ENCODE measurements around the gene MEIS2.

MEIS2 gene

DNA sequence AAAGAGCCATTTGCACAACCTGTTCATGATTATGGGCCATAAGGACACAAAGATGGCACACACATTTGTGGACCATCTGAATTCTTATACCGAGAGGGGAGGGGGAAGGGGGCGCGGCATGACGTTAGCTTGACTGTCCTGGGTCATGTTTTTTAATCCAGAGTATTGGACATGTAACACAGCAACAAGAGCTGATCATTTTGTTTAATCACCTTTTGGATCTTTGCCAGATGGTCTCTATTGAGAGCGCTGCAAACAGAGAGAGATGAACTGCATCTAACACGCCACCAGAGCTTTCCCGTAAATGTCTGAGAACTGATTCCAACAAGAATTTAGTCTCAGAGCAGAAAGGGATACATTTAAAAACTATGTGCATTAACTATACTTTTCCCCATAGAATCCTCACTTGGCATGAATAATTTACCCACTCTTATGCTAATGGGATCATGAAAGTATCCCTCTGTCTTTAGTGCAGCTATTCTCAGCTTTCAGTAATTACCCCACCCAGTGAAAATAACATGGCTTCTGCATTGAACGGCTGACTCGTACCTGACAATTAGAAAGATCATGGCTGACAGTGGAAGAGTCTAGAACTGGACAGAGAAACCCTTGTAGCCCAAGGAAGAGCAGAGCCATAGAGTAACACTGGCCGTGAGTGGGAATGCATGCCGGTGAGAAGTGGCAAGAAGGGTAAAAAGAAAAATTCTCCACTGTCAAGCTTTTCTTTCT lies 22.6 kb downstream of the MEIS2 start:
- DNase-seq (ENCODE audit: low read depth), result no peak

DNA sequence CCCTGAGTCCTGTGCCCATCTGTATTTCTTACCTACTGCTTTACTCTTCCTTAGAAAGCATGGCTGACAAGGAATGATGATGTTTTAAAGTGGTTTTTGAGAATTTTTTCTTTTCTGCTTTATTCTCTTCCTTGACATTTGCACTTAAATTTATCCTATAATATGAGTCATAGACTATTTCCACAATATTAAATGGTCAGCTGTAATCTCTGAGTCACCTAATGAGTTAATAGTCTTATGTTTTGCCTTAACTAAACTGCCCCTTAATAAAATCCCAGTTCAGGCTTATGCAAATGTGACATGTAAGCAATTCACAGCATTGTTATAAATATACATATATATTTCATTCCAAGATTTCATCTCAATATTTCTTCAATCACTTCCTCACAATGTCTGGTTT lies 23.8 kb downstream of the MEIS2 start:
- DNase-seq (ENCODE audit: low read depth), result no peak

DNA sequence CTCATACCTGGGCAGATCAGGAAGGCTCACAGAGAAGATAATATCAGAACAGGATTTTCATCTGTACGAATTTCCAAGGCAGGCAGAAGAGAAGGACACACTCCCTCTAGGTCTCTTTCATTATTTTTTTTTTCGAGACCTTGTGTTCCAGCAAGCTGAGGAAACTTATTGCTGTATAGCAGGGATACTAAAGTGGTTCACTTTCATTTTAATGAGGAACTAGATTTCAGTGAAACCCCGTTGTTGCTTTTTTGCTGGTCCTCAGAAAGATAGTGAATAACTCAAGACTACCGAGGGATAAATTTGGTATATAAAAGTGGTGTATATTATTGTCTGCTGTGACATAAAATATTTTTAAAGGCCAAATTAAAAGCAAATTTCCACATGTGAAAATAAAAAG lies 24.6 kb downstream of the MEIS2 start:
- no peak for DNase-seq (ENCODE audit: low read depth)

DNA sequence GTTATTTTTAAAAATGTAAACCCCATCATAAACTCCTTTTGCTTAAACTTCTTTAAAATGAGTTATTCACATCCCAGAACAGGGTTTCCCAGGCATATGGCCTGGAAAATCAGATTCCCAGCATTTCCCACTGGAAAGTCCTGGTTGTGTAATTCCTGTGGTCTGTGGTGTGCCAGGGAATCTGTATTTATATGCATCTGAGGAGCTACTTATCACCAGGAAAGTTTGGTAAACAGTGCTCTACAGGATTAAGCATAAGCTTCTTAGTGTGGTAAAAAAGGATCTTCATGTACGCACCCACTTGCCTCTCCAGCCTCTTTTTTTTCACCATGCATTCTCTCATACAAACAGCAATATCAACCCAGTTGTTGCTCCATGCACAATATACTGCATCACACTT lies 28.2 kb downstream of the MEIS2 start:
- DNase-seq (ENCODE audit: low read depth), result no peak

DNA sequence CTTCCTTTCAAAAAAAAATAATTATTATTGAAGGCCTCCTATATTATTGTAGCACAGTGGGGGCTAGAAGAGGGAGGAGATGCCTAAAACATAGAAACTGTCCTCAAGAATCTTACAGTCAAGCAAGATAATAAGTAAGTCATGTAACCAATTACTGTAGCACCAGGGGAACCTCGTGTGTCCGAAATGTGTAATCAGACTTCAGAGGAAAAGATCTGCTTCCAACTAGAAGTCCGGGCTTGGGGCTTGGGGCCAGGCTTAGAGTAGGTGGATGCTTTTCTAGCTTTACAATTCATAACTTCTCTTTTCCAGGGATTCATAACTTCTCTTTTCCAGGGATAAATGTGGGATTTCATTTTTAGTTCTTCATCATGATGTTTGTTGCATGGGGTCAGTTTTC lies 29.2 kb downstream of the MEIS2 start:
- DNase-seq (ENCODE audit: low read depth), result no peak

- no peak for DNase-seq (ENCODE audit: low read depth)
Observed at GRCh38 chr15:37070686-37071085, 29.7 kb downstream of the MEIS2 start.

- DNase-seq (ENCODE audit: low read depth), result no peak
Observed at GRCh38 chr15:37061996-37062395, 38.4 kb downstream of the MEIS2 start.

GRCh38 chr15:37059086-37059485 lies 41.3 kb downstream of the MEIS2 start:
- peak; percentile 40 for DNase-seq (ENCODE audit: low read depth)

DNA sequence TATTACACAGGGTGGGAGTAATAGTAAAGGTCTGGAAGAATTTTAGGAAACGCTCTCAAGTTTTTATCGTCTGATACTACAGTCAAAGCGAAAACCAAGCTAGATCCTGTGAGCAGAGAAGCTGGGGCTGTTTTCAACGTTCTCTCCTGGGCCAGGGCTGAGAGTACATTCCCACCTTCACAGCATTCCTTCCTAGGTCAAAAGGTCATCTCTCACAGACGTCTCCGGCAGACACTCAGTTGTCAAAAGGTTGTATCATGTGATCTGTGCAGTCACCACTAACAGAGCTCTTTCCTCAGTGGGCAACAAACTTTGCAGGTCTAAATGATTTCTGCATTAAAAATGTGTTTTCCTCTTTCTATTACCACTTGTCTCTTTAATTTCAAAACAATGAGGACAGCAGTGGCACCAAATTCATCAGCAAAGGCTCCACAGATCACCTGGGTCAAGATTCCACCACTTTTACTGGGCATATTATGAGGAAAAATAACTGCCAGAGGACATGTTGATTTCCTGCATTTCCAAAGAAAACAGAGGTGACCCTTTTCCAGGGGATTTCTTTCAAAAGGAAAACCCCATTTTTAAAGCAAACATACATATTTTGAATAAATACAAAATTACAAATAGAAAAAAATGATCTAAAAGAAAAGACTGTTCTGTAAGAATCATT lies 41.9 kb downstream of the MEIS2 start:
- no peak for DNase-seq (ENCODE audit: low read depth)

DNA sequence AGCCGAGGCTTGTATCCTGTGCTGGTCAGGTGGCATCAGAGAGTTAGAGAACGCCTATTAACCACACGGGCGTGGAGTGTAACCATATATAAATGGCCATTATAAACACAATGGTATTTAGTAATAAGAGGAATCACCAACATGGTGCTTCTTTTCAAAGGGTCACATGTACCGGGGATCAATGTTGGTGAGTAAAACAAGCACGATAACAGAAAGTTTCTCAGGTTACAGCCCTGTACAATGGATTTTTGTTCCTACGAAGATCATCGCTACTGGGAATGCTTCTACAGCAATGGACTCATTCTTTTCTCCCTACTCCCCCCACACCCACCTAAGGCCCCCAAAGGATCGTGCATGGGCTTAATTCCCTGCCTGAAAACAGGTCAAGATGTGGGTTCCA lies 42.5 kb downstream of the MEIS2 start:
- DNase-seq (ENCODE audit: low read depth), result no peak

GRCh38 chr15:37057256-37057655 lies 43.1 kb downstream of the MEIS2 start:
- DNase-seq (ENCODE audit: low read depth), result no peak

DNA sequence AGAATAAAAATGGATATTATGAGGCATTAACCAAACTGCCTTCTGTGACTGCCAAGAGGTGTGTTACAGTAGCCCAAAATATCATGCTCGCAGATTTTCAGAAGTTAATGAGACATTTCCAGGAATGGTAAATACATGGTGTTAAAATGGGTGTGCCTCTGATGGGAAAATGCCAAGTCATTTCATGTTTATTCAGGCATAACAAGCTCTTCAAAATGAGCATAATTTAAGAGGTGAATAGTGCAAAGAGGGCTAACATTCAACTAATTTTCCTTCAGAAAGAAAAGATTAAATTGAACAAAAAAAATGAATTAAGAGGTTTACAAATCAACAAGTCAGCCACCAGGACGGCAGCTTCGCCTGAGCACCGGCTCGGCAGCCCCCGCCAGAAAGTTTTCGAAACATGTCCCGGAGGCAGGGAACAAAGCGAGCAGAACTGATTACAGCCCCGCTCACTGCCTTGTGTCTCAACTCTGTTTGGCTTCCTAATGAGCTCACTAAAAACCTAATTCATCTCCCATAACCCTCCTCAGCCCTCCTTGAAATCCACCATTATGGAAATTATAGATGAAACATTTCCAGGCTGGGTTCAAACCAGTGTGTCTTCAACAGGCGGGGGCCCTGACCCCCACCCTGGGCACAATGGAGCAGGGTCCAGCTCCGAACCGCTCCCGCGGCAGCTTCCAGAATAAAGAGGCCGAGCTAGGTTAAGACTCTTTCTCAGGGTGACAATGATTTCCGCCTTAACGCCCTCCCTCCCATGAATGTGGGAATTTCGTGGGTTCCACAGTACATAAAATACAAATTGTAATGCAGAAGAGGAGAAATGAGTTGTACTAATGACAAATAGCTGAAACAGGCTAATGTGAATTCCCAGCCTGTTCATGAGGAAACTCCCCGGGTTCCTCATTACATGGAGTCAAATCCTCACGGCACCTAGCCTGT lies 43.9 kb downstream of the MEIS2 start:
- DNase-seq (ENCODE audit: low read depth), result peak; percentile 9

DNA sequence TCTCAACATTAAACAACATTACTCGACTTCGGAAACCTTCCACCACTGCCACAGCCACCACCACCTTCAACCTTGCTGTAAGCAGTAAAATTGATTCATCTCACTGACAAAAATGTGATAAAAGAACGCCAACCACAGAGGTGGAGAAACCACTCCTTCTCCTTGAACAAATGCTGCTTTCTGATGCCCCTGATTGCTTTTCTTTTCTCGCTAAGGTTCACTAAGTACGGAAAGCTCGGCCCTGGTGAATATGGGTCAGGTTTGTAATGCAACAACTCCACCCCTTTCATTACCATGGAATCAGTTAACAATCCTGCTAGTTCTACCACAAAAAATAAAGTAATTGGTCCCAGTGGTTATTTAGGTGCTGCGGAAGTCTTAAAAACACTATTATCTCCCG lies 44.9 kb downstream of the MEIS2 start:
- DNase-seq (ENCODE audit: low read depth), result no peak

DNA sequence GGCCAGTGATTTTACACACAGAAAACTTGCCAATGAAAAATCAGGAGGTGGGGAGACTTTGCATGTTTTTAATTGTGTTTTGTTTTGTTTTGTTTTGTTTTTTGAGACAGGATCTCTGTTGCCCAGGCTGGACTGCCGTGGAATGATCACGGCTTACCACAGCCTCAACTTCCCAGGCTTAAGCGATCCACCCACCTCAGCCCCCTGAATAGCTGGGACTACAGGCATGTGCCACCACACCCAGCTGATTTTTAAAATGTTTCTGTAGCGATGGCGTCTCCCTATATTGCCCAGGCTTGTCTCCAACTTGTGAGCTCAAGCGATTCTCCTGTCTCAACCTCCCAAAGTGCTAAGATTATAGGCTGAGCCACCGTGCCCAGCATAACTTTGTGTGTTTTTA lies 46.0 kb downstream of the MEIS2 start:
- no peak for DNase-seq (ENCODE audit: low read depth)

DNA sequence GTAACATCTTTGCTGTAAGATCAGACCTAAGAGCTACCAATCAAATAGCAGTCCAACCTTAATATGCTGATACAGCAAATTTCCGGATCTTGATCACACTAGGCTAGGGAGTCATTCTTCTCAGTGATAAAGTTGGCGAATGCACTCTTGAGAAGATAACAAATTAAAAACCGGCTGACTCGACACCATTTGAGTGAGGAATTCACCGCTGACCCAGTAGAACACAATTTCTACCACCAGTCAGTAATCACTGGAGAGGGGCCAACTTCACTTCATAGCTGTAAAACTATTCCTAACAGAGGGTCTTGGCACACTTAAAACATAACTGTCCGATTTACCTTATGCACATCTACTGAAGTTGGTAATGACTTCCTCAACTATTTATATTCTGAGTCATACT lies 47.2 kb downstream of the MEIS2 start:
- no peak for DNase-seq (ENCODE audit: low read depth)

- DNase-seq (ENCODE audit: low read depth), result no peak
Observed at GRCh38 chr15:37050345-37050744, 50.0 kb downstream of the MEIS2 start.

- DNase-seq (ENCODE audit: low read depth), result no peak
Observed at GRCh38 chr15:37046876-37047614, 53.3 kb downstream of the MEIS2 start.

GRCh38 chr15:37045859-37046740 lies 54.2 kb downstream of the MEIS2 start:
- DNase-seq (ENCODE audit: low read depth), result no peak

GRCh38 chr15:37044915-37045648 lies 55.3 kb downstream of the MEIS2 start:
- DNase-seq (ENCODE audit: low read depth), result no peak

DNA sequence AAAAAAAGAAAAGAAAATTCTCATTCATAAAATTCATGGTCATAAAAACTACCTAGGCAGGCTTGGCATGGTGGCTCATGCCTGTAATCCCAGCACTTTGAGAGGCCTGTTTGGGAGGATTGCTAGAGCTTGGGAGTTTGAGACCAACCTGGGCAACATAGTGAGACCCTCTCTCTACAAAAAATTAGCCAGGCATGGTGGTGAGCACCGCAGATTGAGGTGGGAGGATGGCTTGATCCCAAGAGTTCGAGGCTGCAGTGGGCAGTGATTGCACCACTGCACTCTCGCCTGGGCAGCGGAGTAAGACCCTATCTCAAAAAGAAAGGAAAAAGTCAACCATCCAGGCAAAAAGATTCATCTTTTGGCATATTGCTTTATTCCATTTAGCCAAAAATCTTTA lies 58.5 kb downstream of the MEIS2 start:
- no peak for DNase-seq (ENCODE audit: low read depth)

Data from fibroblast of gingiva (primary cell).